Measurements from ENCODE around the gene FAM20A.

FAM20A gene

DNA sequence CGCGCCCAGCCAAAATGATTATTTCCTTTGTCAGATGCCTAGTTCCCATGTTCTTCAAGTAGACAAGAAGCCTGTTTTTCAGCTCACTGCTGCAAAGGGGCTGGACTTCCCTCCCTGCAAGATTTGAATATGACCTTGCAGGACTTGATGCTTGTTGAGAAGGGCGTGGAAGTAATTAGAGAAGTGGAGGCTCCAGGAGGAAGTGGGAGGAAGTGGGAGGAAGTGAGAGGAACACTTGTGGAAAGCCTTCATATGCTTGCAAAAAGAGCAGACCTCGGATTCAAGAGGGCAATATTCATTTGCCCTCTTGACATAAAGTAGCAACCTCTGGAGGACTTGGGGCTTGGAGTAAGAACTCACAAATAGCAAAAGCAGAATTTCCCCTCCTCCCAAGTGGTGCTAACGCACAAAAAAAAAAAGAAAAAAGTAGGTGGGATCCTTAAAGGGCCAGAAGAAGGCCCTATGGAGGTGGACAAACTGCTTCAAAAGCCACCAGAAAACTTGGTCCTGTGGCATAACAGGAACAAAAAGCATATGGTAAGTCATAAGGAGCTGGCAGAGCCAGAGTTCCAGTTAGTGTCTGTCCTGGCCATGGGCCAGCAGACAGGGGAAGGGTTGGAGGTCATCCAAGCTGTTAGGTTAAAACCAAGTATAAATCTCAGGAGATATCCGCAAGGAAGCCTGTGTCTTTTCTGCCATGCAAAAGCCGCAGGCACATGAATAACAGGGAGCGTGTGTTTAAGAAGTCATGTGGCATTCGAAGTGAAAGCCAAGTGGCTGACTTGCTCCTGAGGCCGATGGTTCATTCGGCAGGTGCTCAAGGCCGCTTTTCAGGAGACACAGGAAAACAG lies 109.6 kb downstream of the FAM20A start:
- DNase-seq (ENCODE audit: low read depth): no peak

DNA sequence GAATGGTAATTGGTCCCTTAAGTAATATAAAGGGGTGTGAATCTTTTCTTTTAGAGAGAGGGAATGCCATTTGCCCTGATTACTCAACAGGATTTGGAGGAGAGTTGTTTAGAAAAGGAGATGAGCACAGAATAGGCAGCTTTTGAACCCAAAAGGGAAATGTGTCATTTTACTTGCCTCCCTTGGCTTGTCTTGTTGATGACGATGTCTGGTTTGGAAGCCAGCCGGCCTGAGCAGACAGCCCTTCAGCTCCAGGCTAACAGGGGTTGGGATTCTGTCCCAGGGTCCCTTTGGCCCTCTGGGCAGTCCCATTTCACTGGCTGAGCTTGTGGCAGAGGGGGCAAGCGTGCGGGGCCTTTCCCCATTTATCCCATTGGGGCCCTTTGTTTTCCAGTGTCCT lies 111.2 kb downstream of the FAM20A start:
- DNase-seq (ENCODE audit: low read depth): no peak
